Measurements from ENCODE around the gene KRT78. TPM values are rescaled to one million over a fixed set of nuclear protein-coding genes. Genes with fewer than 3 reads are reported as not detected.

Gene KRT78
- total and polyA plus RNA-seq, 9 donors: 0.05 to 2.8 (median 0.79) TPM; not detected in 6

DNA sequence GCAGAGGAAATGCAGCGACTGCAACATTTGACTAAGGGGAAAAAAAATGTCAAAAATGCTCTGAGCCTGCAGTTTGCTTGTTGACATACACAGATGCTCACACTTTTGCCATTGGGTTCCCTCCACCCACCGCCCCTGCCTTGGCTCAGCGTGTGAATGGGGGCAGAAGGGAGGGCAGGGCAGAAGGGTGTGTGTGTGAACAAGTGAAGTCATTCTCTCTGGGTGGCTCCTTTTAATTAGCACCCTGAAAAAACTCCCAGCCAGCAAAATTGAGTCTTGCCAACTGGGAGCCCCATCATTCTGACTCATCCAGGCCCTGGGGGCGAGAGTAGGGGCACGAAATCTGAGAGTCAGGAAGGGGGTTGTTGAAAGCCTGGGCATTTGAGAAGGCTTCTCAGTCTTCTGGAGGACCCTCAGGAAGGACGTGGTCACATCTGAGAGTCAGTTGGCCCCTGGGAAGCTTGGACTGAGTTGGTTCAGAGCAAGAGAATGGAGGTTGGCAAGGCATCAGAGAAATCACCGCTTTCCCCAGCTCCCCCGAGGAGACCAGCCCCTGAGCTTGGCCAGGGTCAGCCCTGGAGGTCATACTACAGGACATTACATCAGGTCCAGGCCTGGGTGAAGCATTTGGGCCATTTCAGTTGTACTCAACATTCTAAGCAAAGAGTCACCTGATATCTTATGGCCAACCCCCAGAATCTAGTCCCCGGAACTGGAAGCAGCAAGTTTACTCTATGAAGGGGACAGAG, 22.7 kb upstream of the KRT78 start:
- Histone ChIP-seq H3K36me3 (ENCODE audit: control insufficient read depth, insufficient read depth, low read length) (no peaks in the 10 kb centered on the region), H3K27me3 (ENCODE audit: control insufficient read depth, insufficient read depth, low read length) (peaks cover 13% of the 10 kb centered on the region), H3K27ac (ENCODE audit: low read length) (peak overlapping the region; percentile 55), H3K4me1 (ENCODE audit: control insufficient read depth, insufficient read depth, low read length) (peaks cover 35% of the 10 kb centered on the region), H3K9me3 (replicated peaks; ENCODE audit: control insufficient read depth, low read depth, low read length) (no peaks in the 10 kb centered on the region), H3K4me3 (ENCODE audit: low read length) (no peak overlapping the region)
- DNase-seq: peak; percentile 63
- 51% methylated on average over 4 of the region's 9 CpGs for WGBS (ENCODE audit: insufficient coverage)

DNA sequence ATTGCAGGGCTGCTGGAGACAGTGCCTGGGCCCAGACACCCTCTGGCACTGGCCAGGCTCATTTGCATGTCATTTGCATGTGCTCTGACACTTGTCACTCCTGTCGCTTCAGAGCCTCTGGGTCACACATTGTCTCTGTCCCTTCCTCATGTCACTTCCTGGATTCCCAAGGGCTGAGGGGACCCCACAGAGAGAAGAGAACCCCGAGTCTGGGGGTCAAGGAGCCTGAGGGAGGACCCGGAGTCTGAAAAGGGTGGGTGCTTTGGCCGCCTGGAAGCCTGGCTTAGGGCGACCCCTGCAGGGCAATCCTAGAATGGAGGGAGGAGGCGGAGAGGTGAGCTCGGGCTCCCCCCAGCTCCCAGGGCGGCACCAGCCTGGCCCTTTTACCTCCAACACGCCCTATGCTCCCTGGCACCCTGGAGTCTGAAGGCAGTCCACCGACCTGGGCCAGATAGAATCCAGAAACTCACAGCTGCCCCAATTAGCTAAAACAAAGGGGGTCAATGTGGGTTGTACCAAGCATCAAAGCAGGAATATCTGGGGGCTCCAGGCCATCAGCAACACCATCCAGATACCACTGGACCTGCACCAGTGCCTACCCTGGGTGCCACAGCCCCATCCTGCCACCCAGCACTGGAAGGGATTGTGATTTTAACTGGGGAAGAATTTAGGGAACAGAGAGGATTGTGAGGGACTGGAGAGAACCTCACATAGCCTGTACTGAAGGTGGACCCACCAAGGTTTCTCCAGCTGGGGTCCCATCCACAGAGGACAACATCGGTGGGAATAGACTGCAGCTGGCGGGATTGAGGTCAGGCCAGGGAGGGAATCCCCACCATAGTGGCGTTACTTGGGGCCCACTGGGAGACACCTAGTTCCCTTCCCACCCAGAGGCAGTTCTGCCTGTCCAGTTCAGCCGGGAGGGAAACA, 21.8 kb upstream of the KRT78 start:
- no peak for DNase-seq
- Histone ChIP-seq H3K36me3 (ENCODE audit: control insufficient read depth, insufficient read depth, low read length) (no peaks in the 10 kb centered on the region), H3K4me3 (ENCODE audit: low read length) (no peak overlapping the region), H3K9me3 (replicated peaks; ENCODE audit: control insufficient read depth, low read depth, low read length) (no peaks in the 10 kb centered on the region), H3K27me3 (ENCODE audit: control insufficient read depth, insufficient read depth, low read length) (peaks cover 13% of the 10 kb centered on the region), H3K4me1 (ENCODE audit: control insufficient read depth, insufficient read depth, low read length) (peaks cover 34% of the 10 kb centered on the region), H3K27ac (ENCODE audit: low read length) (peak overlapping the region; percentile 55)
- WGBS (ENCODE audit: insufficient coverage): 27% methylated on average over 7 of the region's 14 CpGs

DNA sequence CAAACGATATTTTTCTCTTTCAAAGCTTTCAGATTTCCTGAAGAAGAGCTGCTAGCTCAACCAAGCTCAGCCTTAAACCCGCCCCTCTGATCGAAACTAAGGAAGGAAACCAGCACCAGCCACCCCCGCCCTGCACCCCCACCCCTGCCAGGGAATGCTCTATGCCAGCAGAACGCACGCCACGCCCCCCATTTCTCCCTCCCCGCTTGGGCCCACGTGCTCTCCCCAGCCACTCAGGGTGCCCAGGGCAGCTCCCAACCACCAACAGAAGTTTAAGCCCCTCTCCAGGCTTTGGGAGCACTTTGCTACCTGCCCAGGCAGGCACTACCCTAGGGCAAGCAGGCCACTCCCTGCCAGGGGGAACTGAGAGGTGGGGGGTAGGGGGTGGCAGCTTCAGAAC, 18.8 kb upstream of the KRT78 start:
- 37% methylated on average over 4 of the region's 9 CpGs for WGBS (ENCODE audit: insufficient coverage)
- peak; percentile 51 for DNase-seq

DNA sequence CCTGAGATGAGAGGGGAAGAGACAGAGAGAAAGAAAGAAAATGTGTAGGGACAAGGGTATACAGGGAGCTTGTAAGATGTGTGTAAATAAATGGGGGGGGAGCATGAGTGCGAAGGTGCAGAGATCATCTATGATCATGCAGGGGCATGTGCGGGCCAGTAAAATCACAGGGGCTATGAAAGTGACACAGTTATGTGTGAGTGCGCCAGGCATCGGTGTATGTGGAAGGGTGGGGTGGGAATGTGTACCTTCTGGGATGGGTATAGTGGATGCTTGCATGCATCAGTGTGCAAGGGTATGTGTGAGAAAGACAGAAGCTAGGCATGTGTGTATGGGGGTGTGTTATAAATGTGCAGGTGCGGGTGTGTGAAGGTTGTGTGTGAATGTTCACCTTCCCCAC, 18.4 kb upstream of the KRT78 start:
- H3K27me3 ChIP-seq (ENCODE audit: control insufficient read depth, insufficient read depth, low read length): no peaks in the 10 kb centered on the region
- H3K9me3 ChIP-seq (replicated peaks; ENCODE audit: control insufficient read depth, low read depth, low read length): no peaks in the 10 kb centered on the region
- H3K36me3 ChIP-seq (ENCODE audit: control insufficient read depth, insufficient read depth, low read length): no peaks in the 10 kb centered on the region
- WGBS (ENCODE audit: insufficient coverage): 94% methylated on average over 4 of the region's 5 CpGs
- no peak for DNase-seq
- H3K4me1 ChIP-seq (ENCODE audit: control insufficient read depth, insufficient read depth, low read length): peaks cover 17% of the 10 kb centered on the region
- no peak overlapping the region for H3K4me3 ChIP-seq (ENCODE audit: low read length)
- no peak overlapping the region for H3K27ac ChIP-seq (ENCODE audit: low read length)

More for the DNA sequence above, 18.8 kb upstream of the KRT78 start:
- H3K27ac ChIP-seq (ENCODE audit: low read length): no peak overlapping the region
- H3K4me3 ChIP-seq (ENCODE audit: low read length): no peak overlapping the region
- H3K4me1 ChIP-seq (ENCODE audit: control insufficient read depth, insufficient read depth, low read length): peaks cover 17% of the 10 kb centered on the region
- no peaks in the 10 kb centered on the region for H3K36me3 ChIP-seq (ENCODE audit: control insufficient read depth, insufficient read depth, low read length)
- peaks cover 2% of the 10 kb centered on the region for H3K27me3 ChIP-seq (ENCODE audit: control insufficient read depth, insufficient read depth, low read length)
- no peaks in the 10 kb centered on the region for H3K9me3 ChIP-seq (replicated peaks; ENCODE audit: control insufficient read depth, low read depth, low read length)

DNA sequence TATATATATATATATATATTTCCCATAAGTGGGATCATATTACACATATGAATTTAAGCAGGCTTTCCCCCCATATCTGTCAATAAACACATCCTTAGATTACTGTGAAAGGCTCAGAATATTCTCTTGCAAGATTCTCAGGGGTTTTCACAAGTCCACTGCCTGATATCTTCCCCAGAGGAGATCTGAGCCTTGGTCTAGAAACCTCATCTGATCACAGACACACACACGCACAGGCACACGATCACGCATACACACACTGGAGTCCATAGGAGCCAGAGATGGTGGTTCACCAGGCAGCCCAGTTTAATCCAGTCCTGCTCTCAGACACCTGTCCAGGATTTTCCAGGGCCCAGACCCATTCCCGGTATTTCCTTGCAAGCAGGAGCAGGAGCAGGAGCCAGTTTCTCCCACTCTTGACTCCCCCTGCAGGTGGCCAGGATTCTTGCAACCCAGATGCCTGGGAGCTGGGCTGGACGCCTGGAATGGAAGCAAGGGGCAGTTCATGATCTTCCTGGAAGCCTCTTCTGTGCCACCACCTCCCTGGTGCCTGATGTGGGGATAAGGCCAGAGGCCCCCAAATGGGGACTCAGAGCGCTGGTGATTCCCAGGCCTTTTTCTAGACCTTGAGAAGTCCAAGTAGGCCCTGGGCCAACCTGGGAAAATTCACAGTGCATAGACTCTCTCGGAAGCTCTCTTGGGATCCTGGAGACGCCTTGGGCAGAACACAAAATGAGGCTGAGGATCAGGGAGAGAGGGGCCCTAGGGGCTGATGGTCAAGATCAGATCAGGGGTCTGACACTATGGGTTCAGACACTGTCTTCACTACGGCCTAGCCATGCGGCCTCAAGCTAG, 16.5 kb upstream of the KRT78 start:
- 41% methylated on average over 7 of the region's 10 CpGs for WGBS (ENCODE audit: insufficient coverage)
- Histone ChIP-seq H3K36me3 (ENCODE audit: control insufficient read depth, insufficient read depth, low read length) (no peaks in the 10 kb centered on the region), H3K4me3 (ENCODE audit: low read length) (no peak overlapping the region), H3K27me3 (ENCODE audit: control insufficient read depth, insufficient read depth, low read length) (no peaks in the 10 kb centered on the region), H3K27ac (ENCODE audit: low read length) (no peak overlapping the region), H3K9me3 (replicated peaks; ENCODE audit: control insufficient read depth, low read depth, low read length) (no peaks in the 10 kb centered on the region), H3K4me1 (ENCODE audit: control insufficient read depth, insufficient read depth, low read length) (peaks cover under 1% of the 10 kb centered on the region)
- DNase-seq: peak; percentile 63

DNA sequence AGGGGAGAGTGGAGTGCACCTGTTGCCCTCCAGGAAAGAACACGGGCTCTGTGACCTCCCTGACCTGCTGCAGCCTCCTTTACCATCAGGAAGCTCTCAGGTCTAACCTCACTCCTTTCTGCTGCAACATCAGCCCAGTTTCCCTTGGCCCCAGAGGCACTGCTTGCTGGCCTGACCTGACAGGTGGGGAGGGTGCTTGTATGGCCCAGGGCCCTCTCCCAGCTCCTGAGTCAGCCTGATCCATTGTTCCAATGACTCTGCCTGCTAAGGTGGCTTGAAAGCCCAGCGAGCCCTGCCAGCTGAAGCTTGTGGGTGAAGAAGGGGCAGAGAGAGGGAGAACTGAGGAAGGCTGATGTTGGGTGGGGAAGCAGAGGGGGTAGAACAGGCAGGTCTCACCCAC, 13.2 kb upstream of the KRT78 start:
- Histone ChIP-seq H3K27me3 (ENCODE audit: control insufficient read depth, insufficient read depth, low read length) (no peaks in the 10 kb centered on the region), H3K27ac (ENCODE audit: low read length) (no peak overlapping the region), H3K4me1 (ENCODE audit: control insufficient read depth, insufficient read depth, low read length) (no peaks in the 10 kb centered on the region), H3K36me3 (ENCODE audit: control insufficient read depth, insufficient read depth, low read length) (no peaks in the 10 kb centered on the region), H3K9me3 (replicated peaks; ENCODE audit: control insufficient read depth, low read depth, low read length) (no peaks in the 10 kb centered on the region), H3K4me3 (ENCODE audit: low read length) (no peak overlapping the region)
- 80% methylated on average over 1 of the region's 2 CpGs for WGBS (ENCODE audit: insufficient coverage)
- no peak for DNase-seq

DNA sequence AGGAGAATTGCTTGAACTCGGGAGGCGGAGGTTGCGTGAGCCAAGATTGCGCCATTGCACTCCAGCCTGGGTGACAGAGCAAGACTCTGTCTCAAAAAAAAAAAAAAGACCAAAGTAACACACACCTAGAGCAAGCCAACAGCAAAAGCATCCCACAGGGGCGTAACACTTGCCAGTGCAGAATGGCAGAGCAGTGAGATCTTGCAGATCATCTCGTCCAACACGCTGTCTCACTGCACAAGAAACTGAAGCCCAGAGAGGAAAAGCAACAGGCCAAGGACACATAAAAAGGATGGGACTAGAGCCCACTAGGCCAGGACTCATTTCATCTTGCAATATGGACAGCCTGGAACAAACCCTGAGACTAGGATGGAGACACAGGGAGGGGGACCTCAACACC, 12.7 kb upstream of the KRT78 start:
- Histone ChIP-seq H3K4me1 (ENCODE audit: control insufficient read depth, insufficient read depth, low read length) (no peaks in the 10 kb centered on the region), H3K27ac (ENCODE audit: low read length) (no peak overlapping the region), H3K9me3 (replicated peaks; ENCODE audit: control insufficient read depth, low read depth, low read length) (no peaks in the 10 kb centered on the region), H3K27me3 (ENCODE audit: control insufficient read depth, insufficient read depth, low read length) (no peaks in the 10 kb centered on the region), H3K36me3 (ENCODE audit: control insufficient read depth, insufficient read depth, low read length) (no peaks in the 10 kb centered on the region), H3K4me3 (ENCODE audit: low read length) (no peak overlapping the region)
- 70% methylated on average over 3 of the region's 7 CpGs for WGBS (ENCODE audit: insufficient coverage)
- DNase-seq: no peak

DNA sequence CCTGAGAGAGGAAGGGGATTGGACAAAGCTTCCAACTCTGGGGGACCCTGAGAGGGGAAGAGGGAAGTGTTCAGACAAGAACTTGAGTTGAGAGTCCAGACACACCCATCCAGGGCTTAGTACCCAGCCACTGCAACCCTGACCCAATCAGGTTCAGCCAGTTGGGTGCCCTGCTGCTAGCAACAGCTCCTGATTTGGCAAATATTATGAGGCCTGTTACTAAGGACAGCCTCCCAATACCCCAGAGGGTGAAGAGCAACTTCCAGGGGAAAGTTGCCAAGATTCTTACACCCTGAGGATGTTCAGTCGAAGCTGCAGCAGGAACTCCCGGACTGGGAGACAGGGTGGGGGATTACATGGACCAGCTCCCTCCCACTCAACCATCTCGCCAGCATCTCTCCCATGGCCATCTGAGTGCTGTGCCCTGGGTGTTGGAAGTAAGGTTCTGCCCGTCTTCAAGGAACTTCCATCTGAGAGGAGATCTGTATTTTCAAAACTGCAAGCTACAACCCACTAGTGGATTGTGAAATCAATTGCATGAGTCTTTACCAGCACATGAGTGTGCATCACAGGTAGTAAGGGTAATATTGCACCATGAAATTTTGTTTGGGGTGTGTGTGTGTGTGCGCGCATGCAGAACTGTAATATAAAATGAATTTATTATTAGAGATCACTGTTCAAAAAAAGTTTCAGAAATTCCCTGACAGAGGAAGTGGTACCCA, 11.5 kb upstream of the KRT78 start:
- no peak overlapping the region for H3K27ac ChIP-seq (ENCODE audit: low read length)
- WGBS (ENCODE audit: insufficient coverage): no CpG with 5 or more reads among the region's 6 CpGs
- H3K27me3 ChIP-seq (ENCODE audit: control insufficient read depth, insufficient read depth, low read length): no peaks in the 10 kb centered on the region
- no peaks in the 10 kb centered on the region for H3K4me1 ChIP-seq (ENCODE audit: control insufficient read depth, insufficient read depth, low read length)
- no peaks in the 10 kb centered on the region for H3K36me3 ChIP-seq (ENCODE audit: control insufficient read depth, insufficient read depth, low read length)
- no peaks in the 10 kb centered on the region for H3K9me3 ChIP-seq (replicated peaks; ENCODE audit: control insufficient read depth, low read depth, low read length)
- no peak overlapping the region for H3K4me3 ChIP-seq (ENCODE audit: low read length)
- DNase-seq: no peak

DNA sequence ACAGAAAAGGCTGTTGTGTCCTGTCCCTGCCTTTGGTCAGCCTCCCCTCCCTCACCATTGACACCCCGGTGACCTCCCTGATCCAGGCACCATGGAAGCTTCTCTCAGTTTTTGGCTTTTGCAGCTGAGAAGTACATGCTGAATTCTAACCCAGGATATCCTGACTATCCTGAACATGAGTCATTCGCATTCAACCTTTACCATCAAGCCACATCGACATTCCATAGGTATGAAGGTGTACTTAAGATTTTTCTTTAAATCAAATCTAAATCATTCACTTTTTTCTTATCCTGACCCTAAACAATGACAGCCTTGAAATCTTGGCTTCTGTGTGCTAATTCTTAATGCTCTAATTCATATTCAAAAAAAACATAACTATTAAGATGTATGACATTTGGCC, 8.7 kb upstream of the KRT78 start:
- Histone ChIP-seq H3K27me3 (ENCODE audit: control insufficient read depth, insufficient read depth, low read length) (no peaks in the 10 kb centered on the region), H3K4me3 (ENCODE audit: low read length) (no peak overlapping the region), H3K36me3 (ENCODE audit: control insufficient read depth, insufficient read depth, low read length) (no peaks in the 10 kb centered on the region), H3K27ac (ENCODE audit: low read length) (no peak overlapping the region), H3K9me3 (replicated peaks; ENCODE audit: control insufficient read depth, low read depth, low read length) (no peaks in the 10 kb centered on the region), H3K4me1 (ENCODE audit: control insufficient read depth, insufficient read depth, low read length) (no peaks in the 10 kb centered on the region)
- no peak for DNase-seq
- no CpG with 5 or more reads among the region's 3 CpGs for WGBS (ENCODE audit: insufficient coverage)
